SK-N-SH treated with all-trans-retinoic acid at 6 μM for 48 hours (cell line): Measurements from ENCODE around the gene CCL17.

Experiments
- ATAC-seq: fragments of 200-7000 bp; cut with Tn5 transposase; 3 replicates; pipeline ENCODE4 v1.9.1; 2020; ENCODE audit warnings: mild to moderate bottlenecking, moderate library complexity
- ARNTL ChIP-seq: fragments of 450-650 bp; formaldehyde crosslinking; IDR thresholded peaks from 2 replicates; pipeline ENCODE4 v1.5.0; 2020; ENCODE audit warnings: low read depth, mild to moderate bottlenecking, moderate library complexity, borderline replicate concordance
- BACH2 ChIP-seq: fragments of 250-450 bp; sonication (Bioruptor Pico); IDR thresholded peaks from 2 replicates; pipeline ENCODE4 v1.9.0; 2021; ENCODE audit warnings: mild to moderate bottlenecking, borderline replicate concordance
- CREB5 ChIP-seq: fragments of 250-450 bp; sonication (Bioruptor Pico); IDR thresholded peaks from 2 replicates; pipeline ENCODE4 v1.5.1; 2020; ENCODE audit warnings: low read depth, mild to moderate bottlenecking, moderate library complexity
- CSDC2 ChIP-seq: fragments of 250-450 bp; sonication (Bioruptor Pico); IDR thresholded peaks from 2 replicates; pipeline ENCODE4 v1.5.0; 2020; ENCODE audit warnings: mild to moderate bottlenecking, moderate library complexity
- CSRNP3 ChIP-seq: fragments of 250-450 bp; sonication (Bioruptor Pico); IDR thresholded peaks from 2 replicates; pipeline ENCODE4 v1.5.1; 2021; ENCODE audit warnings: mild to moderate bottlenecking, moderate library complexity
- ESRRG ChIP-seq: fragments of 250-450 bp; sonication (Bioruptor Pico); IDR thresholded peaks from 2 replicates; pipeline ENCODE4 v1.6.1; 2021; ENCODE audit warnings: mild to moderate bottlenecking
- ISL1 ChIP-seq: fragments of 250-450 bp; sonication (Bioruptor Pico); IDR thresholded peaks from 2 replicates; pipeline ENCODE4 v2.1.2; 2022; ENCODE audit warnings: mild to moderate bottlenecking, moderate library complexity
- PATZ1 ChIP-seq: fragments of 250-450 bp; sonication (Bioruptor Pico); IDR thresholded peaks from 2 replicates; pipeline ENCODE4 v1.8.0; 2020; ENCODE audit warnings: mild to moderate bottlenecking, moderate library complexity, borderline replicate concordance
- POU6F1 ChIP-seq: fragments of 250-450 bp; sonication (Bioruptor Pico); IDR thresholded peaks from 2 replicates; pipeline ENCODE4 v1.8.0; 2021; ENCODE audit warnings: low read depth, mild to moderate bottlenecking, moderate library complexity, borderline replicate concordance
- PPARA ChIP-seq: fragments of 250-450 bp; sonication (Bioruptor Pico); IDR thresholded peaks from 2 replicates; pipeline ENCODE4 v1.5.0; 2020; ENCODE audit warnings: mild to moderate bottlenecking, borderline replicate concordance
- RARB ChIP-seq: fragments of 250-450 bp; sonication (Bioruptor Pico); IDR thresholded peaks from 2 replicates; pipeline ENCODE4 v1.8.0; 2021; ENCODE audit warnings: mild to moderate bottlenecking, moderate library complexity
- SNAI2 ChIP-seq: fragments of 250-450 bp; sonication (Bioruptor Pico); IDR thresholded peaks from 2 replicates; pipeline ENCODE4 v1.5.0; 2020; ENCODE audit warnings: mild to moderate bottlenecking, moderate library complexity
- TCF4 ChIP-seq: fragments of 250-450 bp; sonication (Bioruptor Pico); IDR thresholded peaks from 2 replicates; pipeline ENCODE4 v1.8.0; 2021; ENCODE audit warnings: mild to moderate bottlenecking, moderate library complexity, borderline replicate concordance
- TOX ChIP-seq: fragments of 250-450 bp; sonication (Bioruptor Pico); IDR thresholded peaks from 2 replicates; pipeline ENCODE4 v1.8.0; 2021; ENCODE audit warnings: mild to moderate bottlenecking, moderate library complexity, borderline replicate concordance
- TSHZ2 ChIP-seq: fragments of 250-450 bp; sonication (Bioruptor Pico); IDR thresholded peaks from 2 replicates; pipeline ENCODE4 v1.5.0; 2020; ENCODE audit warnings: mild to moderate bottlenecking, moderate library complexity
- ZFP3 ChIP-seq: fragments of 250-450 bp; sonication (Bioruptor Pico); IDR thresholded peaks from 2 replicates; pipeline ENCODE4 v1.5.0; 2020; ENCODE audit warnings: mild to moderate bottlenecking, moderate library complexity
- ZNF565 ChIP-seq: fragments of 450-650 bp; formaldehyde crosslinking; conservative IDR thresholded peaks from 2 replicates; pipeline ENCODE4 v1.5.0; 2020; ENCODE audit warnings: low read depth, mild to moderate bottlenecking, moderate library complexity
- ZNF70 ChIP-seq: fragments of 450-650 bp; formaldehyde crosslinking; IDR thresholded peaks from 2 replicates; pipeline ENCODE4 v1.5.0; 2020; ENCODE audit warnings: mild to moderate bottlenecking, moderate library complexity
- ZNF8 ChIP-seq: fragments of 450-650 bp; formaldehyde crosslinking; IDR thresholded peaks from 2 replicates; pipeline ENCODE4 v1.5.0; 2020; ENCODE audit warnings: mild to moderate bottlenecking, moderate library complexity

CCL17 gene

GRCh38 chr16:57376313-57376818 lies 28.2 kb upstream of the CCL17 start:
- no peak for TF ChIP-seq BACH2 (CRISPR knock-in tag)
- TF ChIP-seq TOX: no peak
- TF ChIP-seq ARNTL (CRISPR knock-in tag): no peak
- no peak for ATAC-seq

- peak; percentile 12 for ATAC-seq
- TF ChIP-seq CSRNP3 (CRISPR knock-in tag): 0 out of 2 replicates have a peak, but pooled peaks have one; percentile 62
- TF ChIP-seq ZNF565 (CRISPR knock-in tag): no peak
- TF ChIP-seq TCF4 (CRISPR knock-in tag): peak; percentile 97
Observed at GRCh38 chr16:57377080-57377841, 27.3 kb upstream of the CCL17 start.

- ATAC-seq: no peak
- no peak for TF ChIP-seq CREB5 (CRISPR knock-in tag)
- no peak for TF ChIP-seq ISL1
- TF ChIP-seq ZNF70 (CRISPR knock-in tag): no peak
- no peak for TF ChIP-seq ZNF8 (CRISPR knock-in tag)
- no peak for TF ChIP-seq PPARA (CRISPR knock-in tag)
- TF ChIP-seq POU6F1: no peak
- TF ChIP-seq RARB (CRISPR knock-in tag): no peak
- TF ChIP-seq SNAI2 (CRISPR knock-in tag): no peak
- TF ChIP-seq PATZ1 (CRISPR knock-in tag): no peak
- TF ChIP-seq CSDC2: no peak
- TF ChIP-seq ZFP3 (CRISPR knock-in tag): no peak
- no peak for TF ChIP-seq ARNTL (CRISPR knock-in tag)
- TF ChIP-seq TSHZ2: no peak
- TF ChIP-seq CSRNP3 (CRISPR knock-in tag): no peak
- no peak for TF ChIP-seq ESRRG (CRISPR knock-in tag)
Observed at GRCh38 chr16:57379579-57379978, 25.0 kb upstream of the CCL17 start.
